GM21360 (cell line): ENCODE results near the gene BBS2.

Experiments
- ATAC-seq: cut with Tn5 transposase; IDR thresholded peaks from one replicate; pipeline ENCODE4 v1.9.1; 2021; ENCODE audit warnings: mild to moderate bottlenecking, moderate library complexity; ENCODE audit not compliant: unreplicated experiment

BBS2 gene, protein sequence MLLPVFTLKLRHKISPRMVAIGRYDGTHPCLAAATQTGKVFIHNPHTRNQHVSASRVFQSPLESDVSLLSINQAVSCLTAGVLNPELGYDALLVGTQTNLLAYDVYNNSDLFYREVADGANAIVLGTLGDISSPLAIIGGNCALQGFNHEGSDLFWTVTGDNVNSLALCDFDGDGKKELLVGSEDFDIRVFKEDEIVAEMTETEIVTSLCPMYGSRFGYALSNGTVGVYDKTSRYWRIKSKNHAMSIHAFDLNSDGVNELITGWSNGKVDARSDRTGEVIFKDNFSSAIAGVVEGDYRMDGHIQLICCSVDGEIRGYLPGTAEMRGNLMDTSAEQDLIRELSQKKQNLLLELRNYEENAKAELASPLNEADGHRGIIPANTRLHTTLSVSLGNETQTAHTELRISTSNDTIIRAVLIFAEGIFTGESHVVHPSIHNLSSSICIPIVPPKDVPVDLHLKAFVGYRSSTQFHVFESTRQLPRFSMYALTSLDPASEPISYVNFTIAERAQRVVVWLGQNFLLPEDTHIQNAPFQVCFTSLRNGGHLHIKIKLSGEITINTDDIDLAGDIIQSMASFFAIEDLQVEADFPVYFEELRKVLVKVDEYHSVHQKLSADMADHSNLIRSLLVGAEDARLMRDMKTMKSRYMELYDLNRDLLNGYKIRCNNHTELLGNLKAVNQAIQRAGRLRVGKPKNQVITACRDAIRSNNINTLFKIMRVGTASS

DNA sequence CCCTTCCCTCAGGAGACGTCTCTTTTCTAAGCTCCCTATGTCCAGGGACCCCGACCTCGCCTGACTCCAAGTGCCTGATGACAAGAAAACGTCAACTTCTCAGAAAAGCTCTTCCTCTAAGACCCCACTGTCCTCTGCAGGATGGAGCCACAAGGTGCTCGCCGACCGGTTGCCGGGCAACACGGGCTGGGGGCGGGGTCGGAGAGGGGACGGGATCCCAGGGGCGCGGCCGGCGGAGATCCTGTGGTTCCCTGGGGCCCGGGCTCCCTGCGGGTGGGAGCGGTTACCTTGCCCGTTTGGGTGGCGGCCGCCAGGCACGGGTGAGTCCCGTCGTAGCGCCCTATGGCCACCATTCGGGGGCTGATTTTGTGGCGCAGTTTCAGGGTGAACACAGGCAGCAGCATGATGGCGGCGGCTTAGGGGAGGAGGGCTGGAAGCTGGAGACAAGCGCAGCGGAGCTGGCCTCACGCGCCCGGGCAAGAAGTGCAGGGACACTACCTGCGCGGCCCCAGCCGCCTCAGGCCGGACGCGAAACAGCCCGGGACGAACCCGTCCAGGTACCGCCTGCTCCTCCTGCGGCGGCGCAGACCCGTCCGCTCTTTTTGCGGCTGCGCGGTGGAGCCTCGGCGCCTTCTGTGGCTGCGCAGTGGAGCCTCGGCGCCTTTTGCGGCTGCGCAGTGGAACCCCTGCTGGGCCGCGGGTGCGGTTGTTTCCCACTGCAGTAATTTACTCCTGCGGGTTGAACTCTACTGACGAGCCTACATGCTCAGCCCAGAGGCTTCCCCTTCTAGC is at the start of gene BBS2:
TSS of gene BBS2 (minus strand) at position 566 of the 792 bp plus-strand sequence. CDS start at position 404, 162 bp downstream.
- ATAC-seq = peak; percentile 73

DNA sequence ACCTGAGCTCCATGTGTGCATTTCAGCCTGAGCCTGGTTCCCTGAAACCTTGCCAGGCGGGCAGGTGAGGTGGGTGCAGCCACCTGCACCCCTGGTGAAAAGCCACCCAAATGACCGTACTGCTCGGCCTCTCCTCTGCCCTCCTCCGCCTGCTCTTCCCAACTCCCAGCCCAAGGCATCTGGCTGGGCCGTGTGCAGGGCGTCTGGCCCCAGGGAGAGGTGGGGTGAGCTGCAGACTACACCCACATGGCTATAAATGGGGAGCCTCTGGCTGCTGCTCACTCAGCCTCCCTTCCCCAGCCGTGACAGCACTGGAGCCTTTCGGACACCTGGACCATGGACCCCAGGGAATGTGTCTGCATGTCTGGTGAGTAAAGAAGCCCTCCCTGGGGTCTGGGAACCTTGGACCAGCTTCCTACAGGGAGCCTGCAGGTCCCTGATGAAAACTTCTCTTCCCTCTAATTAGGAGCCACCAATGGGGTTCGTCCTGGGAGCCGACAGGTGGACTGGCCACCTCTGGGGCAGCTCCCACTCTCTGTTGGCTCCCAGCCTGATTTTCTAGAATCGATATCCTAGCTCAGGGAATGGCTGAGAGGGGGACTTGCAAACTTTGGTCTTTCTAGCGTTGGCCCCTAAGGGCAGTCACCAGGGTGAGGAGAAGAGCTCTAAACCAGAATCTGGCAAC is 45.1 kb upstream of the BBS2 start, which contains the start of gene MT4:
TSS of gene MT4 (plus strand) at position 281 of the 685 bp plus-strand sequence. CDS start at position 337, 56 bp downstream.
- no peak for ATAC-seq

DNA sequence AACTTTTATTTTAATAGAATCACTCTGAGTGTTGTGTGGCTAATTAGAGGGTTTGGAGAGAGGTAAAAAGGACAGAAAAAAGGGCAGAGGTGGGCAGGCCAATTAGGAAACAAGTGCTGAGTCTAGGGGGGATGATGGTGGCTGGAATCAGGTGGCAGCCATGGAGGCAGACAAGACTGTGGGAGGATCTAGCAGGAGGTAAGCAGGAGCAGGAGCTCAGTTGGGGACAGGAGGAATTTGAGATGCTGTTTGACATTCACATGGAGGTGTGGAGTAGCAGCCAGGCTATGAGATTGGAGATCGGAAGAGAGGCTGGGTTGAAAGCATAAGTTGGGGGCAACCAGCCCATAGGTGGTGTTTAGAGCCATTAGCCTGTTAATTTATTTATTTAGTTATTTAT is 41.3 kb upstream of the BBS2 start:
- no peak for ATAC-seq

DNA sequence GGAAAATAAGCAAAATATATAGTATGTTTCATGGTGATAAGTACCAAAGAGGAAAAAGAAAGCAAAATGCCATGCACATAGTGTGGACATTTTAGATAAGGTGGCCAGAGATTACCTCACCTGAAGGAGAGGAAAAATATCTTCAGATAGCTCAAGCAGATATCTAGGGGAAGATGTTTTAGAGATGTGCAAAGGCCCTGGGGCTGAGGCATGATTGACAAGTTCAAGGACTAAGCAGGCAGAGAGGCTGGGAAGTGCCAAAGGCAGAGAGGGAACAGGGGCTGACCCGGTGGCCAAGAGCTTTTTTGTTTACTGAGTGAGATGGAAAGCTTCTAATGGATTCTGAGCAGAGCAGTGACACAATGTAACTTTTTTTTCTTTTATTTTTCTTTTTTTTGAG is 40.6 kb upstream of the BBS2 start:
- no peak for ATAC-seq

DNA sequence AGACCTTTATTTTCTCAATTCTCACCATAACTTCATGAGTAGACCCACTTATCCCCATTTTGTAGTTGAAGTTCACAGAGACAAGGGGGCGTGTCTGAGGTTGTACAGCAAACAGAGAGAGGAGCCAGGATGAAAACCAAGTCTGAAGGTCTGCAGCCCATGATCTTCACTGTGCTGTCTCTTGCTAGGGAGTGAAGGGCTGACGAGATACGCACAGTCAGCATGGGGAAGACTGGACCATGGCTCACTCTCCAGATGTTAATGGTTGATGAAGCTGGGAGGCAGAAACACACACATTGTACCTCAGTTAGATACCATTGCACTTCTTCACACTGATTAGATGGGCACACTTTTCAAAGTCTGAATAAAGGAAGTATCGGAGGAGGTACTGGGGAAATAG is 39.3 kb upstream of the BBS2 start:
- no peak for ATAC-seq

DNA sequence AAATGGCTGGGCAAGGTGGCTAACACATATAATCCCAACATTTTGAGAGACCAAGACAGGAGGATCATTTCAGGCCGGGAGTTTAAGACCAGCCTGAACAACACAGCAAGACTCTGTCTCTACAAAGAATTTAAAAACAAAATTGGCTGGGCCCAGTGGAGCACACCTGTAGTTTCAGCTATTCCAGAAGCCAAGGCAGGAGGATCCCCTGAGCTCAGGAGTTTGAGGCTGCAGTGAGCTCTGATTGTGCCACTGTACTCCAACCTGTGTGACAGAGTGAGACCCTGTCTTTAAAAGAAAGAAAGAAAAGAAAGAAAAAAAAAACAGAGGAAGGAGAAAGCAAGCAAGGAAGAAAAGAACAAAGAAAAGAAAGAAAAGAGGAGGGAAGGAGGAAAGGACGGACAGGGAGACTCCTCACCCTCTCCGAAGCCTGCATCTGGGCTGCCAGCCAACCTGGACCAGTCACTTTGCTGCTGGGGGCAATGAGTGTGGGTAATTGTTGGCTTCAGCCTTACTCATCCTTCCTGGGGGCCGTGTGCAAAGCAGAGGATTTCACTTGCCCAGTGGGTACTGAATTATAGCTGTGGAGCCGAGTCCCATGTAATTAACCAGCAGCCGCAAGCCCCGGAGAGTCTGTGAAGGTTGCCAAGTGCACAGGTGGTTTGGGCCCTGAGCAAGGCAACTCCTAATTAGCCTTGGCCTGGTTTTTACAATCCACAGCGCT is 38.4 kb upstream of the BBS2 start:
- no peak for ATAC-seq

DNA sequence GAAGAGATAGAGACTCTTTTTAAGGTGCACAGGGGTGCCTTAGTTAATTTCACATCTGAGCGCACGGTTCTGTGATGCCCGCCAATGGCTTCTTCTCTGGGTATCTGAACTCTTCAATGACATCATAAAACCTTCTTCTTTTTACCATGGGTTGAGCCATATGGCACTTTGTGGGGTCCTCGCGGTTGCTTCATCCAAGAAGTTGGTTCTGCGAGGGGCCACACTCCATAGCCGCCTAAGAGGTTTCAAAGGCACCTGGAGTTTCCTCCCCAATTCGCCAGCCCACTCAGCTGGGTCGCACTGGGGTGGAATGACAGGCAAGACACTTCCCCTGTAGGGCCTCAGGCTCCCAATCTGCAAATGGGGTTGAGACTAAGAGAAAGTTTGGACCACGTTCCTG is 34.6 kb upstream of the BBS2 start:
- ATAC-seq = no peak

DNA sequence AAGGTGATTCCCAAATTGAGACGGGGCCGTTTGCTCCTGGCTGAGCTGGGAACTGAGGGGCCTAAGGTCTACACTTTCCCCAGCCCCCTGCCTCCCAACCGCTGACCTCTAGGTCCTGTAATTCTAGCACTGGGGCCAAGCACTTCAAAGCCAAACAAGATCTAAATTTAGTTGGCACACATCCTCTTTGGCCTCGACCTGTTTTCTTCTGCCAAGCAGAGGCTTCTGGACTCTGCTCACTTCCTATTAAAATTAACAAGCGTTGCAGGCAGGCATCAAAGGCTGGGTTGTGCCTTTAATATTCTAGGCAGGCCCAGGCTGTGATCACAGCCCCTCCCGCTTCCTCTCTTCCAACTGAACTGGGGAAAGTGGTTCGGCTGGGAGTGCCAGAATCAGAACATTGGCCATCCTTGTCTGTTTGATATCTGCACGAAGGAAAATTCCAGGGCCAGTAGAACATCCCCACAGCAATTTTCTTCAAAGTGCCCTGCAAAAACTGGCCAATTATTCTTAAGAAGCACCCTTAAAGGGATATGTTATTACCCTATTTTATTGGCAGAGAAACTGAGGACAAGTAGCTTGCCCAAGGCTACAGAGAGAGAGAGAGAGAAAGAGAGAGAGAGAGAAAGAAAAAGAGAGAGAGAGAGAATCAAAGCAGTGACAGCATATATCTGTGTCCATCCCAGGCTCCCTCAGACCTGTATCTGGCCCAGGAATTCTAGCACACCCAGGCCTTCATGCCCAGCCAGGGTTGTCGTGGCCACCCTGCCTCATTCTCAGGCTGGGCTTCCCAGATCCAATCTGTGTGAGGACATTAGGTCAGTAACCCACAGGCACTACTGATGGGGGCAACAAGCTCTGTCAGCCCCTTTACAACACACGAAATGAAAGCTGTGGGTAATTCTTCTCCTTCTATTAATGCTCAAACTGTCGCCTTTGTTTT is 32.2 kb upstream of the BBS2 start:
- no peak for ATAC-seq

DNA sequence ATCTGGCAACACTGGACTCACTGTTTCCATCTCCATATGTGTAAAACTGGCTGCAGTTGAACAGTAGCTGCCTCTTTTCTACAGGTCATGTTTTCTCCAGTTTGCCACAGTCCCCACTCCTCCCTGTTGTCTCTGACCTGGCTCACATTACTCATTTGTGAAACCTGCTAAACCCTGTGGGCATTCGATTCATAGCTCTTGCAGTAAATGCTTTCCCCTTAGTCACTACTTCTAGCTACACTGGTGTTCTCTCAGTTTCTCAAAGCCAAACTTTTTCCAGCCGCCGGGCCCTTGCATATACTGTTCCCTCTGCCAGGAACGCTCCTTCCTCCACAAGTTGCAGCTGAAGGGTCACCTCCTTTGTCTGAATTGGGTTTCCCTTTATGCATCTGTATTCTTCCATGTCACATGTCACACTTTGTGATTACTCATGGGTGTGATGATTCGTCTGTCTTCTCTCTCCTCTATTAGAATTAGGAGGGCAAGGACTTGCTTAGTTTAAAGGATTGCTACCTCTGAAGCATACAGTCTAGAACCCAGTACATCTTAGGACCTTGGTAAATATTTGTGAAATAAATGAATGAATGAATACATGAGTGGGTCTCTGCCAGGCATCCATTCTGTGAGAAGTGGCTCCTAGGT is 30.0 kb upstream of the BBS2 start:
- no peak for ATAC-seq

DNA sequence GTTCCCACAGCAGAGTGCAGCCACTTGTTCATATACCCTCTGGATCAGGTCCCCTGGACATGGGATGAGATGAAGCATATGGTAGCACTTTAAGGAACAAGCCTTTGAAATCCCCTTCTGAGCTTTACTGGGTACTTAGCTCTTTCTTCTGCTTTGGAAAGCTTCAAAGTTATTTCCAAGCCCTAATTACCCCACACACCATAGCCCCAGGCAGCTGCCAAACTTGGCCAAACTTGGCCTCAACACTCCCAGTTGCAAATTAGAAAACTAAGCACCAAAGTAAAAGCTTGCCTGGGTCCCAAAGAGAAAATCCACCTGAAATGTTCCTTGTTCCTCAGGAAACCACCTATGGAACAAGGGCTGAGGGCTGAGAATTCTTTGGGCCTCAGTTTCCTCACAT is 29.3 kb upstream of the BBS2 start:
- ATAC-seq = no peak

DNA sequence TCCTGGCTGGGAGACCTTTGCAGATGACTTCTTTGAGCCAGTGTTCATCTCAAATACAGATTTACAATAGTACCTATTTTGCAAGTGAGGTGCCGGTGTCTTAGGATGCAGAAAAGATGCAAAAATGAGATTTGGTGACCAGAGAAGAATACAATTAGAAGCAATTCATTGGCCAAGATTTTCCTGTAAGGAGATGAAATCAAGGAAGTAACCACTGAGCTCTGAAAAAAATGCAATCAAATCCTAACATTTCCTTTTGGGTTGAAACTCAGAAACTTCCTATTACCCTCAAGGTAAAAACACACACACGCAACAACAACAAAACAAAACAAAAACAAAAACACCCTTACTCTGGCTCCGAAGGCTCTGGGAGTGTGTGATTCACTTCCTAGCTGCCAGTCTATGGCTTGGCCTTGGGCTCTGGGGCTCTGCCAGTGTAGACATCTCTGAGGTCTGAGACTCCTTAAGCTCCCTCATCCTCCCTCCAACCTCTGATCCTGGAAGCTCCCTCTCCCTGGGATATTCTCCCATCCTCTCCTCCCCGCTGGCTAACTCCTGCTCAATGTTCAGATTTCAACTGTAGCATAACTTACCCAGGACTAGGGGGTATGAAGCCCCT is 28.2 kb upstream of the BBS2 start:
- ATAC-seq = no peak

DNA sequence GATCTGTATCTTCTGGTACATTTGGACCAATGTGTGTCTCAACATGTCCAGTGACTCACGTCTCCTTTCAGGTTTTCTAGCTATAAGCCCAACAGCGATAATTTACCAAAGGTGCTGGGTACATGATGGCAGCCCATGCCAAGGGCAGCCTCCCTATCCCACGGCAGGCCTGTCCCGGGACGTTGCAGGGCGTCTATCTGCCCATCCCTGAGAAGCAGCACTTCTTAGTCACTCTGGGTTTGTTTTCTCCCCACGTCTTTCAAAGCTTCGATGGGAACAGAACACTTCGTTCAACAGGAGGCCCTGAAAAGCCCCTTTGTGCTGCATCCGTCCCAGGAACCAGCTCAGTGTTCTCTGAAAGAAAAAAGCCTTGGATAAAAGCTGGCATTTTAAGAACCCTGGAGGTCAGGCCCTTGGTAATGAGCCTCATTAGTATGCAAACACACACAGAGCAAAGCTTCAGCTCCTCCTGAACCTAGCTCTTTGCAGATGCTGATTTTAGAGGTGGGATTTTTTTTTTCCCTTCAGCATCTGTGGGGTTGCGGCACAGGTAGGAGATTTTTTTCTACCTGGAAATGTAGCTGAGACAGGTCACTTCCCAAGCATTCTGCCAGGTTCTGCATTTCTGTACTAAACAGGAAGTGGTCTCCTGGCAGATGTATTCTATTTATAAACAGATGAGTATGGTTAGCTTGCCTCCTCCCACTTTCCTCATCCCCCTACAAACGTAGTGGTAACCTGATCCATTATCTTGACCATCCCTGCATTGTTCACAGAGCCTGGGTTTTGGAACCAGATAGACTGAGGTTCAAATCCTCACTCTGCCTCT is 27.5 kb upstream of the BBS2 start:
- ATAC-seq = no peak

DNA sequence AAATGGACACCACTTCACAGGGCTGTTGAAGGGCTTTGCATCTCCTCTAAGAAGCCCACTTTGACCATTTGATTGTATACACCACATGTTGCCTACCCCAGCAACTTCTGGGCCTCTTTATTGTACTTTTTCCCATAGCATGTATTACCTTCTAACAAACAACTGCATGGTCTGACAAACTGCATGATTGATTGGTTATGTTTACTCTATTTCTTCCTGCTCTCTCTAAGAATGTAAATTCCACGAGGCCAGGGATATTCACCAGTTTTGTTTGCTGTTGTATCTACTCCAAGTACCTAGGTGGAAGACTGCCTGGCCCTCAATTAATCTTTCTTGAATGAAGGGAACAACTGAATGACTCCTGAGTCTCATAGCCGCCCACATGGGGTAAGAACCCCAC is 22.2 kb upstream of the BBS2 start:
- ATAC-seq = no peak

DNA sequence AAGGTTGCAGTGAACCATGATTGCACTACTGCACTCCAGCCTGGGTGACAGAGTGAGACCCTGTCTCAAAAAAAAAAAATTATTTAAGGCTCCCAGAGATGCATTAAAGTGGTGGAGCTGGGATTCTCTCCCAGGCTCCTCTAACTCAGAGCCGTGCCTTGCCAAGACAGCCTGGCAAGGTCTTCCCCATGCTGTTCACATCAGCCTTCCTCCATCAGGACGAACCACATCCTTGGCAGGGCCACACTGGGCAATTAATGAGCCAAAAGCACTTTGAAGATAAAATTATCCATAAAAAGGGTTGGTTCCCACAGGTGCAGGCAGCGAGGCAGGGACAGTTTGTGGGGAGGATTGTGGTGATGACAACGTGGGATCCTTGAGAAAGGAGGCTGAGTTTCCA is 19.8 kb upstream of the BBS2 start:
- ATAC-seq = no peak

DNA sequence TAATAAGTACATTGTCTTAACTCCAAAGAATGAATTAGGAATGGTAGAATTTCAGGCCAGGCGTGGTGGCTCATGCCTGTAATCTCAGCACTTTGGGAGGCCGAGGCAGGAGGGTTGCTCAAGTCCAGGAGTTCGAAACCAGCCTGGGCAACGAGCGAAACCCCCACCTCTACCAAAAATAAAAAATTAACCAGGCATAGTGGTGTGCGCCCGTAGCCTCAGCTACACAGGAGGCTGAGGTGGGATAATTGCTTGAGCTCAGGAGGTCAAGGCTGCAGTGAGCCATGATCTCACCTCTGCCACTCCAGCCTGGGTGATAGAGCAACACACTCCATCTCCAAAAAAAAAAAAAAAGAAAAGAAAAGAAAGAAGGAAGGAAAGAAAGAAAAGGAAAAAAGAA is 18.5 kb upstream of the BBS2 start:
- no peak for ATAC-seq

DNA sequence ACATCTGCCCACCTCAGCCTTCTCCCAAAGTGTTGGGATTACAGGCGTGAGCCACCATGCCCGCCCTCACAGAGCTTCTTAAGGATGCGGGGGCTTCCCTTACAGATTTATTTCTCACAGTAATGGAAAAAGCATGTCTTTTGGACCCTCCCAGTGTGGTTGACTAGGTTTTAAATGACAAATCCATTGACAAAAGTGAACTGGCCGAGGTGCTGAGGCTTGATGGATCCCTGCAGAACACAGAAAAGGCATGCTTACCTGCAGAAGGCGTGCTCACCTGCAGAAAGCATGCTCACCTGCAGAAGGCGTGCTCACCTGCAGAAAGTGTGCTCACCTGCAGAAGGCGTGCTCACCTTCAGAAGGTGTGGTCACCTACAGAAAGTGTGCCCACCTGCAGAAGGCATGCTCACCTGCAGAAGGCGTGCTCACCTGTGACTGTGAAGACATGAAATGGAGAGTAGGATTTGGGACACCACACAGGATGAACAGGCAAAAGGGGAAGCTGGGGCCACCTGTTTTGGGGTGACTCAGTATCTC is 15.1 kb upstream of the BBS2 start:
- no peak for ATAC-seq

DNA sequence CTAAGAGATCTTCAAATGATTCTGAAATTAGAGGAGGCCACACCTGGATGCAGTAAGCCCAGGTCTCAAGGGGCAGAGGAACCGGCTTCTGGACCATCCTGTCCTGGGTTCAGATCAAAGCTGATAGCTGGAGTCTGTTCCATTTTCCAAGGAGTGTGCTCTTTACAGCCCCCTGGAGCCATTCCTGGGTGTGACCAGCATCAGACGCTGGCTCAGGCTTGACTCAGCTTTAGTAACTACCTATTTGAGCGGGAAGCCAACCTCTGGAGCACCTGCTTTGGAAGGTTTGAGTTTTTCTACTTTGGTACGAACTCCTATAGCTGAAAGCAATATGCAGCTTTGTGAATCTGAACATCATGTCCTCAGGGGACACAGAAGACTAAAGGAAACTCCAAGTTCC is 12.9 kb upstream of the BBS2 start:
- no peak for ATAC-seq
